ENCODE data around the gene ZNF215. TPM values are rescaled to one million over a fixed set of nuclear protein-coding genes. Genes with fewer than 3 reads are reported as not detected.
"Not testable (repeated sequence)": the region's sequence is repeated elsewhere in the genome, so short reads cannot be mapped to it uniquely, and the experiment has no call there.

The ZNF215 gene
- total and polyA plus RNA-seq, 2 donors from 2014 or later = 0.56 to 6.4 TPM

- no peak for TF ChIP-seq CTCF (IDR thresholded peaks at IDR 0.05; ENCODE audit: borderline replicate concordance, extremely low read depth, insufficient read depth)
- DNase-seq (no peak), FAIRE-seq (no peak)
- Histone ChIP-seq H3K27ac (ENCODE audit: low read depth in 2 of 2, low read length in 2 of 2) (no peak overlapping the region), H3K9ac (ENCODE audit: low read length in 3 of 3) (no peak overlapping the region), H3K36me3 (ENCODE audit: control insufficient read depth in 2 of 3, insufficient read depth in 3 of 3, low read length in 3 of 3) (no peaks in the 10 kb centered on the region), H3K27me3 (ENCODE audit: control insufficient read depth, insufficient read depth, low read length) (no peaks in the 10 kb centered on the region), H3K4me3 (ENCODE audit: low read length in 3 of 3) (no peak overlapping the region), H3K9me3 (ENCODE audit: control insufficient read depth in 2 of 3, insufficient read depth in 1 of 3, low read length in 3 of 3) (no peaks in the 10 kb centered on the region), H3K4me1 (ENCODE audit: control insufficient read depth in 2 of 3, insufficient read depth in 2 of 3, low read depth in 1 of 3, low read length in 3 of 3) (no peaks in the 10 kb centered on the region)
- intact Hi-C loops (cut with DNase I) = no loop called here
Measured at GRCh38 chr11:6895010-6895409, 31.2 kb upstream of the ZNF215 start.

- no peaks in the 10 kb centered on the region for H3K27me3 ChIP-seq (ENCODE audit: control insufficient read depth, insufficient read depth, low read length)
- no peak for DNase-seq
- no peak overlapping the region for H3K9ac ChIP-seq (ENCODE audit: low read length in 3 of 3)
- intact Hi-C loops (cut with DNase I) = no loop called here
- TF ChIP-seq CTCF (IDR thresholded peaks at IDR 0.05; ENCODE audit: borderline replicate concordance, extremely low read depth, insufficient read depth) = no peak
- H3K4me1 ChIP-seq (ENCODE audit: control insufficient read depth in 2 of 3, insufficient read depth in 2 of 3, low read depth in 1 of 3, low read length in 3 of 3) = no peaks in the 10 kb centered on the region
- no peak for FAIRE-seq
- no peak overlapping the region for H3K4me3 ChIP-seq (ENCODE audit: low read length in 3 of 3)
- no peaks in the 10 kb centered on the region for H3K36me3 ChIP-seq (ENCODE audit: control insufficient read depth in 2 of 3, insufficient read depth in 3 of 3, low read length in 3 of 3)
- H3K27ac ChIP-seq (ENCODE audit: low read depth in 2 of 2, low read length in 2 of 2) = no peak overlapping the region
- H3K9me3 ChIP-seq (ENCODE audit: control insufficient read depth in 2 of 3, insufficient read depth in 1 of 3, low read length in 3 of 3) = no peaks in the 10 kb centered on the region
Measured at GRCh38 chr11:6898911-6899310, 27.3 kb upstream of the ZNF215 start.

GRCh38 chr11:6900327-6900999 is 25.8 kb upstream of the ZNF215 start:
- Histone ChIP-seq H3K4me3 (ENCODE audit: low read length in 3 of 3) (no peak overlapping the region), H3K27ac (ENCODE audit: low read depth in 2 of 2, low read length in 2 of 2) (no peak overlapping the region), H3K9me3 (ENCODE audit: control insufficient read depth in 2 of 3, insufficient read depth in 1 of 3, low read length in 3 of 3) (no peaks in the 10 kb centered on the region), H3K27me3 (ENCODE audit: control insufficient read depth, insufficient read depth, low read length) (no peaks in the 10 kb centered on the region), H3K4me1 (ENCODE audit: control insufficient read depth in 2 of 3, insufficient read depth in 2 of 3, low read depth in 1 of 3, low read length in 3 of 3) (no peaks in the 10 kb centered on the region), H3K36me3 (ENCODE audit: control insufficient read depth in 2 of 3, insufficient read depth in 3 of 3, low read length in 3 of 3) (no peaks in the 10 kb centered on the region), H3K9ac (ENCODE audit: low read length in 3 of 3) (no peak overlapping the region)
- intact Hi-C loops (cut with DNase I) = no loop called here
- no peak for DNase-seq
- no peak for TF ChIP-seq CTCF (IDR thresholded peaks at IDR 0.05; ENCODE audit: borderline replicate concordance, extremely low read depth, insufficient read depth)
- FAIRE-seq = no peak

GRCh38 chr11:6904804-6905203 is 21.4 kb upstream of the ZNF215 start:
- H3K9ac ChIP-seq (ENCODE audit: low read length in 3 of 3); H3K27ac ChIP-seq (ENCODE audit: low read depth in 2 of 2, low read length in 2 of 2); H3K36me3 ChIP-seq (ENCODE audit: control insufficient read depth in 2 of 3, insufficient read depth in 3 of 3, low read length in 3 of 3); H3K27me3 ChIP-seq (ENCODE audit: control insufficient read depth, insufficient read depth, low read length); H3K4me3 ChIP-seq (ENCODE audit: low read length in 3 of 3); FAIRE-seq; H3K4me1 ChIP-seq (ENCODE audit: control insufficient read depth in 2 of 3, insufficient read depth in 2 of 3, low read depth in 1 of 3, low read length in 3 of 3); intact Hi-C loops (cut with DNase I); DNase-seq; H3K9me3 ChIP-seq (ENCODE audit: control insufficient read depth in 2 of 3, insufficient read depth in 1 of 3, low read length in 3 of 3): not testable (repeated sequence)

All from kidney (tissue), 14 donors.